PC-3 (cell line): ENCODE results near the gene EPHA2.

ENCODE experiments used
- CTCF ChIP-seq: fragments of 300-600 bp; sonication (generic); conservative IDR thresholded peaks from 2 replicates; pipeline ENCODE4 v1.5.1; 2017; ENCODE audit warnings: antibody characterized with exemption, low read depth, mild to moderate bottlenecking, low read length
- EZH2 ChIP-seq: fragments of 300-600 bp; sonication (generic); IDR thresholded peaks from one replicate; pipeline ENCODE4 v1.6.1; 2017; ENCODE audit warnings: antibody characterized with exemption, mild to moderate bottlenecking, low read length; ENCODE audit not compliant: unreplicated experiment
- EZH2phosphoT487 ChIP-seq: fragments of 300-600 bp; sonication (generic); IDR thresholded peaks from 2 replicates; pipeline ENCODE4 v1.6.1; 2018; ENCODE audit warnings: mild to moderate bottlenecking, antibody characterized with exemption, low read length, borderline replicate concordance

GRCh38 chr1:16189921-16190621, 34.2 kb upstream of the EPHA2 start:
- TF ChIP-seq CTCF (no peak), EZH2phosphoT487 (no peak), EZH2 (no peak)
